Measurements from ENCODE around the gene MARK2.
"Not testable (repeated sequence)": the region's sequence is repeated elsewhere in the genome, so short reads cannot be mapped to it uniquely, and the experiment has no call there.

Gene MARK2

GRCh38 chr11:63838678-63839507 is at the start of gene MARK2:
Gene MARK2 (plus strand): TSS chr11:63839110. CDS start chr11:63839507, 397 bp downstream.
- peak; percentile 91 to 99 (median 98) for DNase-seq

GRCh38 chr11:63791495-63792167 is 47.3 kb upstream of the MARK2 start:
- no peak for DNase-seq

GRCh38 chr11:63793161-63793560 is 45.7 kb upstream of the MARK2 start:
- no peak for DNase-seq

GRCh38 chr11:63795066-63795465 is 43.8 kb upstream of the MARK2 start:
- no peak for DNase-seq

GRCh38 chr11:63800921-63801320 is 38.0 kb upstream of the MARK2 start:
- no peak for DNase-seq

- no peak for DNase-seq
These were observed 36.1 kb upstream of the MARK2 start for GRCh38 chr11:63802637-63803414.

GRCh38 chr11:63804259-63804658 is 34.7 kb upstream of the MARK2 start:
- no peak for DNase-seq

GRCh38 chr11:63805844-63806415 is 33.0 kb upstream of the MARK2 start:
- DNase-seq, result no peak

- not testable (repeated sequence) for DNase-seq
These were observed 28.5 kb upstream of the MARK2 start for GRCh38 chr11:63810383-63810782.

GRCh38 chr11:63811522-63811921 is 27.4 kb upstream of the MARK2 start:
- DNase-seq, result no peak

- peak; percentile 6 to 91 (median 74) for DNase-seq
These were observed 25.8 kb upstream of the MARK2 start, which contains the start of gene SPINDOC for GRCh38 chr11:63813035-63813562. Gene SPINDOC (plus strand): TSS chr11:63813456. CDS start chr11:63813687, 231 bp downstream.

GRCh38 chr11:63813563-63814382 is 25.1 kb upstream of the MARK2 start:
- peak in 54 of 58 donors; percentile 3 to 69 (median 43) for DNase-seq

GRCh38 chr11:63814383-63814736 is 24.6 kb upstream of the MARK2 start:
- no peak for DNase-seq

- DNase-seq, result no peak
These were observed 22.7 kb upstream of the MARK2 start for GRCh38 chr11:63816166-63816565.

- DNase-seq, result no peak
These were observed 22.2 kb upstream of the MARK2 start for GRCh38 chr11:63816732-63817131.

GRCh38 chr11:63817758-63818498 is 21.0 kb upstream of the MARK2 start:
- DNase-seq, result no peak

- DNase-seq, result no peak
These were observed 20.3 kb upstream of the MARK2 start for GRCh38 chr11:63818609-63819008.

GRCh38 chr11:63821411-63821810 is 17.5 kb upstream of the MARK2 start:
- DNase-seq, result no peak

- DNase-seq, result no peak
These were observed 12.3 kb upstream of the MARK2 start for GRCh38 chr11:63826471-63827190.
